HG03342 (cell line): ENCODE measurements around the gene MEF2C.
A peak's percentile ranks its signal among the peaks of the same experiment; 100 is the strongest.
"Not testable (repeated sequence)": the region's sequence is repeated elsewhere in the genome, so short reads cannot be mapped to it uniquely, and the experiment has no call there.

Source experiments
- ATAC-seq: cut with Tn5 transposase; IDR thresholded peaks from one replicate; pipeline ENCODE4 v1.9.1; 2021; ENCODE audit warnings: mild to moderate bottlenecking, moderate library complexity; ENCODE audit not compliant: unreplicated experiment

The MEF2C gene

GRCh38 chr5:88883059-88883835 is at the start of gene MEF2C:
MEF2C (minus strand) TSS chr5:88883184; CDS start chr5:88823788, 59,396 bp downstream.
- ATAC-seq: peak; percentile 38

GRCh38 chr5:88932541-88932940 is 49.6 kb upstream of the MEF2C start:
- no peak for ATAC-seq

- no peak for ATAC-seq
Observed at GRCh38 chr5:88930335-88930734, 47.4 kb upstream of the MEF2C start.

- ATAC-seq: no peak
Observed at GRCh38 chr5:88929385-88929784, 46.4 kb upstream of the MEF2C start.

GRCh38 chr5:88926774-88927173 is 43.8 kb upstream of the MEF2C start:
- no peak for ATAC-seq

- no peak for ATAC-seq
Observed at GRCh38 chr5:88925692-88926490, 42.9 kb upstream of the MEF2C start.

GRCh38 chr5:88924330-88924657 is 41.3 kb upstream of the MEF2C start:
- no peak for ATAC-seq

GRCh38 chr5:88923623-88924329 is 40.8 kb upstream of the MEF2C start:
- no peak for ATAC-seq

- ATAC-seq: not testable (repeated sequence)
Observed at GRCh38 chr5:88912743-88913142, 29.8 kb upstream of the MEF2C start.

GRCh38 chr5:88911059-88911572 is 28.1 kb upstream of the MEF2C start:
- not testable (repeated sequence) for ATAC-seq

- not testable (repeated sequence) for ATAC-seq
Observed at GRCh38 chr5:88904478-88904877, 21.5 kb upstream of the MEF2C start.

GRCh38 chr5:88903966-88904365 is 21.0 kb upstream of the MEF2C start:
- not testable (repeated sequence) for ATAC-seq

GRCh38 chr5:88901077-88901476 is 18.1 kb upstream of the MEF2C start:
- ATAC-seq: not testable (repeated sequence)

GRCh38 chr5:88899096-88899737 is 16.2 kb upstream of the MEF2C start:
- ATAC-seq: no peak

GRCh38 chr5:88897748-88898147 is 14.8 kb upstream of the MEF2C start:
- ATAC-seq: no peak

GRCh38 chr5:88895681-88896501 is 12.9 kb upstream of the MEF2C start:
- ATAC-seq: no peak

GRCh38 chr5:88892669-88893068 is 9.7 kb upstream of the MEF2C start:
- no peak for ATAC-seq

- no peak for ATAC-seq
Observed at GRCh38 chr5:88890070-88890781, 7.2 kb upstream of the MEF2C start.
